HEK293 (cell line): ENCODE data around the gene TCF7L1.

Experiments used
- CTCF ChIA-PET: fragments of 350-600 bp; formaldehyde crosslinking; extraction: SDS; loops from one replicate; lab custom pipeline; 2021; ENCODE audit warnings: antibody characterized with exemption; lab: Yijun Ruan, JAX
- POLR2A ChIA-PET: fragments of 300-600 bp; formaldehyde crosslinking; extraction: SDS; loops from one replicate; lab custom pipeline; 2020; ENCODE audit warnings: antibody characterized with exemption, inconsistent platforms; lab: Yijun Ruan, JAX
- H3K27ac ChIP-seq: fragments of 200-500 bp; sonication (Bioruptor generic); 2 replicates; pipeline ENCODE4 v1.5.1; 2014; ENCODE audit warnings: low read depth, low read length, control low read depth, inconsistent platforms; ENCODE audit errors: extremely low read depth
- H3K36me3 ChIP-seq, 2 experiments: fragments of 200-500 bp in 1 of 2; sonication (Bioruptor generic) in 1 of 2; 1 replicate in 1 of 2; 2 replicates in 1 of 2; pipeline ENCODE4 v1.5.1; 2014 to 2017; ENCODE audit warnings: inconsistent platforms in 2 of 2, low read length in 2 of 2; ENCODE audit not compliant: control insufficient read depth in 2 of 2, insufficient read depth in 1 of 2
- H3K4me1 ChIP-seq: fragments of 200-500 bp; sonication (Bioruptor generic); 2 replicates; pipeline ENCODE4 v1.5.1; 2014; ENCODE audit warnings: mild to moderate bottlenecking, low read length, inconsistent platforms; ENCODE audit not compliant: control insufficient read depth, insufficient read depth
- H3K4me3 ChIP-seq: 2 replicates; pipeline ENCODE4 v1.5.1; 2011; ENCODE audit warnings: low read depth, mild to moderate bottlenecking, control low read depth, low read length, moderate library complexity
- H3K9me3 ChIP-seq: fragments of 200-500 bp; sonication (Bioruptor generic); 2 replicates; pipeline ENCODE4 v1.5.1; 2014; ENCODE audit warnings: low read depth, low read length, inconsistent platforms; ENCODE audit not compliant: control insufficient read depth, insufficient read depth
- HOXC10 ChIP-seq: sonication (generic); formaldehyde crosslinking; IDR thresholded peaks from 2 replicates; pipeline ENCODE4 v1.8.1; 2023; ENCODE audit warnings: mild to moderate bottlenecking, missing genetic modification reagents
- IKZF3 ChIP-seq: fragments of 450-650 bp; IDR thresholded peaks from 2 replicates; pipeline ENCODE4 v1.5.0; 2018; ENCODE audit warnings: missing biosample characterization, mild to moderate bottlenecking, missing genetic modification characterization, moderate library complexity
- MEIS1 ChIP-seq: sonication (generic); formaldehyde crosslinking; IDR thresholded peaks from 2 replicates; pipeline ENCODE4 v1.8.1; 2022; ENCODE audit warnings: missing genetic modification reagents, mild to moderate bottlenecking, borderline replicate concordance
- SCRT1 ChIP-seq: fragments of 450-650 bp; formaldehyde crosslinking; IDR thresholded peaks from 2 replicates; pipeline ENCODE4 v1.5.1; 2016; ENCODE audit warnings: missing biosample characterization, missing genetic modification characterization, borderline replicate concordance
- ZBTB21 ChIP-seq: fragments of 450-650 bp; formaldehyde crosslinking; IDR thresholded peaks from 2 replicates; pipeline ENCODE4 v1.5.1; 2017; ENCODE audit warnings: missing biosample characterization, missing genetic modification characterization
- ZEB2 ChIP-seq: fragments of 450-650 bp; formaldehyde crosslinking; IDR thresholded peaks from 2 replicates; pipeline ENCODE4 v1.5.1; 2016; ENCODE audit warnings: missing biosample characterization, missing genetic modification characterization
- ZFP37 ChIP-seq: fragments of 450-650 bp; formaldehyde crosslinking; IDR thresholded peaks from 2 replicates; pipeline ENCODE4 v1.5.1; 2016; ENCODE audit warnings: missing biosample characterization, missing genetic modification characterization
- ZNF274 ChIP-seq, 2 experiments: fragments of 200-500 bp in 1 of 2; fragments of 450-650 bp in 1 of 2; sonication (Bioruptor generic) in 1 of 2; formaldehyde crosslinking in 1 of 2; IDR thresholded peaks; 2 replicates each; pipeline versions ENCODE4 v1.5.1 to v1.6.1; 2014 to 2016; ENCODE audit warnings: borderline replicate concordance in 1 of 2, inconsistent platforms in 1 of 2, low read length in 1 of 2, missing biosample characterization in 1 of 2, missing genetic modification characterization in 1 of 2
- ZNF510 ChIP-seq: fragments of 450-650 bp; formaldehyde crosslinking; IDR thresholded peaks from 2 replicates; pipeline ENCODE4 v1.5.1; 2018; ENCODE audit warnings: mild to moderate bottlenecking, missing genetic modification characterization, missing biosample characterization; ENCODE audit not compliant: insufficient replicate concordance
- ZNF571 ChIP-seq: fragments of 450-650 bp; formaldehyde crosslinking; IDR thresholded peaks from 2 replicates; pipeline ENCODE4 v1.5.0; 2017; ENCODE audit warnings: missing biosample characterization, missing genetic modification characterization
- ZNF664 ChIP-seq: fragments of 450-650 bp; formaldehyde crosslinking; IDR thresholded peaks from 2 replicates; pipeline ENCODE4 v1.5.1; 2016; ENCODE audit warnings: missing biosample characterization, missing genetic modification characterization
- ZNF843 ChIP-seq: fragments of 450-650 bp; formaldehyde crosslinking; IDR thresholded peaks from 2 replicates; pipeline ENCODE4 v1.5.1; 2016; ENCODE audit warnings: missing biosample characterization, missing genetic modification characterization
- TF ChIP-seq, protein P1 (sequence below): fragments of 450-650 bp; formaldehyde crosslinking; IDR thresholded peaks from 2 replicates; pipeline ENCODE4 v1.5.1; 2016; ENCODE audit warnings: missing biosample characterization, missing genetic modification characterization, borderline replicate concordance
- TF ChIP-seq, protein P2 (sequence below): fragments of 450-650 bp; formaldehyde crosslinking; optimal IDR thresholded peaks from 2 replicates; pipeline ENCODE3; 2016; ENCODE audit warnings: missing biosample characterization, mild to moderate bottlenecking, missing genetic modification characterization

The TCF7L1 gene

GRCh38 chr2:85213901-85214512, 80.8 kb downstream of the TCF7L1 start:
- Histone ChIP-seq H3K27ac (no peak overlapping the region), H3K4me1 (peaks cover 11% of the 10 kb centered on the region), H3K4me3 (no peak overlapping the region), H3K9me3 (no peaks in the 10 kb centered on the region)
- CTCF ChIA-PET, result interaction anchor here (0.6 to 1.1 kb wide), 3 partner anchors 12 to 100 kb away, joined by 3 to 7 read pairs (median 3); no protein-coding TSS in a partner anchor
- POLR2A ChIA-PET, result no interaction called here
- TF ChIP-seq ZNF843 (tag by site-specific recombination) (no peak), ZBTB21 (no peak), ZNF274 (IDR thresholded peaks at IDR 0.05; ENCODE audit: low read length) (no peak), ZNF274 (tag by site-specific recombination; IDR thresholded peaks at IDR 0.05; ENCODE audit: borderline replicate concordance) (no peak), IKZF3 (tag by site-specific recombination) (no peak), ZEB2 (tag by site-specific recombination) (no peak), ZNF571 (tag by site-specific recombination) (no peak), ZFP37 (no peak), HOXC10 (CRISPR knock-in tag) (no peak), ZNF664 (tag by site-specific recombination) (no peak), SCRT1 (tag by site-specific recombination) (no peak), ZNF510 (tag by site-specific recombination) (no peak)
- TF ChIP-seq, protein P1, sequence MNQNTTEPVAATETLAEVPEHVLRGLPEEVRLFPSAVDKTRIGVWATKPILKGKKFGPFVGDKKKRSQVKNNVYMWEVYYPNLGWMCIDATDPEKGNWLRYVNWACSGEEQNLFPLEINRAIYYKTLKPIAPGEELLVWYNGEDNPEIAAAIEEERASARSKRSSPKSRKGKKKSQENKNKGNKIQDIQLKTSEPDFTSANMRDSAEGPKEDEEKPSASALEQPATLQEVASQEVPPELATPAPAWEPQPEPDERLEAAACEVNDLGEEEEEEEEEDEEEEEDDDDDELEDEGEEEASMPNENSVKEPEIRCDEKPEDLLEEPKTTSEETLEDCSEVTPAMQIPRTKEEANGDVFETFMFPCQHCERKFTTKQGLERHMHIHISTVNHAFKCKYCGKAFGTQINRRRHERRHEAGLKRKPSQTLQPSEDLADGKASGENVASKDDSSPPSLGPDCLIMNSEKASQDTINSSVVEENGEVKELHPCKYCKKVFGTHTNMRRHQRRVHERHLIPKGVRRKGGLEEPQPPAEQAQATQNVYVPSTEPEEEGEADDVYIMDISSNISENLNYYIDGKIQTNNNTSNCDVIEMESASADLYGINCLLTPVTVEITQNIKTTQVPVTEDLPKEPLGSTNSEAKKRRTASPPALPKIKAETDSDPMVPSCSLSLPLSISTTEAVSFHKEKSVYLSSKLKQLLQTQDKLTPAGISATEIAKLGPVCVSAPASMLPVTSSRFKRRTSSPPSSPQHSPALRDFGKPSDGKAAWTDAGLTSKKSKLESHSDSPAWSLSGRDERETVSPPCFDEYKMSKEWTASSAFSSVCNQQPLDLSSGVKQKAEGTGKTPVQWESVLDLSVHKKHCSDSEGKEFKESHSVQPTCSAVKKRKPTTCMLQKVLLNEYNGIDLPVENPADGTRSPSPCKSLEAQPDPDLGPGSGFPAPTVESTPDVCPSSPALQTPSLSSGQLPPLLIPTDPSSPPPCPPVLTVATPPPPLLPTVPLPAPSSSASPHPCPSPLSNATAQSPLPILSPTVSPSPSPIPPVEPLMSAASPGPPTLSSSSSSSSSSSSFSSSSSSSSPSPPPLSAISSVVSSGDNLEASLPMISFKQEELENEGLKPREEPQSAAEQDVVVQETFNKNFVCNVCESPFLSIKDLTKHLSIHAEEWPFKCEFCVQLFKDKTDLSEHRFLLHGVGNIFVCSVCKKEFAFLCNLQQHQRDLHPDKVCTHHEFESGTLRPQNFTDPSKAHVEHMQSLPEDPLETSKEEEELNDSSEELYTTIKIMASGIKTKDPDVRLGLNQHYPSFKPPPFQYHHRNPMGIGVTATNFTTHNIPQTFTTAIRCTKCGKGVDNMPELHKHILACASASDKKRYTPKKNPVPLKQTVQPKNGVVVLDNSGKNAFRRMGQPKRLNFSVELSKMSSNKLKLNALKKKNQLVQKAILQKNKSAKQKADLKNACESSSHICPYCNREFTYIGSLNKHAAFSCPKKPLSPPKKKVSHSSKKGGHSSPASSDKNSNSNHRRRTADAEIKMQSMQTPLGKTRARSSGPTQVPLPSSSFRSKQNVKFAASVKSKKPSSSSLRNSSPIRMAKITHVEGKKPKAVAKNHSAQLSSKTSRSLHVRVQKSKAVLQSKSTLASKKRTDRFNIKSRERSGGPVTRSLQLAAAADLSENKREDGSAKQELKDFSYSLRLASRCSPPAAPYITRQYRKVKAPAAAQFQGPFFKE (tag by site-specific recombination), result no peak
- TF ChIP-seq, all 188 proteins: peak for 0
- H3K36me3 ChIP-seq, result no peaks in the 10 kb centered on the region

DNA sequence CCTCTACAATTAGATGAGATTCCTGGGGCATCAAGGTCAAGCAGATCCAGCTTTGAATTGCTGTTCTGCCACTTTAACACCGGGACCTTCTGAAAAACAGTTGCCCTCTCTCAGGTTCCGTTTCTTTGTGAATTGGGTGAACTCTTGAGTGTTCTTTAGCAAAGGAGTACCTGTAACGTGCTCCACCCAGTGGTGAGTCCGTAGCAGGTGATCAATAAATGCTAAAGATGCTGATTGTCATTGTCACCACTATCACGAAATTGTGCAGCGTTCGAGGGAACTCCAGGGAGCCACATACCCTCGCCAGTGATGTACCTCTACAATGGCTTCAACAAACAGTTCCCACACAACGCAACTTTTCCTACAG, 81.9 kb downstream of the TCF7L1 start:
- Histone ChIP-seq H3K4me1 (peaks cover 11% of the 10 kb centered on the region), H3K9me3 (no peaks in the 10 kb centered on the region), H3K27ac (no peak overlapping the region), H3K4me3 (no peak overlapping the region), H3K36me3 (no peaks in the 10 kb centered on the region)
- ChIA-PET POLR2A (interaction anchor here (0.6 kb wide), 1 partner anchor 27 kb away, joined by 3 read pairs; no protein-coding TSS in a partner anchor), CTCF (interaction anchor here (0.6 to 1.1 kb wide), 4 partner anchors 11 to 85 kb away, joined by 3 to 7 read pairs (median 4); no protein-coding TSS in a partner anchor)
- TF ChIP-seq, protein P2, sequence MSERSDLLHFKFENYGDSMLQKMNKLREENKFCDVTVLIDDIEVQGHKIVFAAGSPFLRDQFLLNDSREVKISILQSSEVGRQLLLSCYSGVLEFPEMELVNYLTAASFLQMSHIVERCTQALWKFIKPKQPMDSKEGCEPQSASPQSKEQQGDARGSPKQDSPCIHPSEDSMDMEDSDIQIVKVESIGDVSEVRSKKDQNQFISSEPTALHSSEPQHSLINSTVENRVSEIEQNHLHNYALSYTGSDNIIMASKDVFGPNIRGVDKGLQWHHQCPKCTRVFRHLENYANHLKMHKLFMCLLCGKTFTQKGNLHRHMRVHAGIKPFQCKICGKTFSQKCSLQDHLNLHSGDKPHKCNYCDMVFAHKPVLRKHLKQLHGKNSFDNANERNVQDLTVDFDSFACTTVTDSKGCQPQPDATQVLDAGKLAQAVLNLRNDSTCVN (tag by site-specific recombination), result no peak
- TF ChIP-seq MEIS1 (CRISPR knock-in tag), result no peak
